Esophagus mucosa (tissue), 1 donor: Measurements from ENCODE around the gene WIPF3. TPM values are rescaled to one million over a fixed set of nuclear protein-coding genes. Genes with fewer than 3 reads are reported as not detected.
"Not testable (repeated sequence)": the region's sequence is repeated elsewhere in the genome, so short reads cannot be mapped to it uniquely, and the experiment has no call there.

Experiments
- ATAC-seq: fragments of 200-7000 bp; cut with Tn5 transposase; one replicate; pipeline ENCODE4 v1.9.1; 2020
- total RNA-seq: library from RNA; stranded (reverse); gene quantifications from one replicate; pipeline ENCODE4 v1.2.4, GENCODE V29; 2023
- donor health status: DM: yes; HTN: yes; CAD: no.

The WIPF3 gene
- total RNA-seq, 1 donor from 2014 or later = 1.2 TPM

DNA sequence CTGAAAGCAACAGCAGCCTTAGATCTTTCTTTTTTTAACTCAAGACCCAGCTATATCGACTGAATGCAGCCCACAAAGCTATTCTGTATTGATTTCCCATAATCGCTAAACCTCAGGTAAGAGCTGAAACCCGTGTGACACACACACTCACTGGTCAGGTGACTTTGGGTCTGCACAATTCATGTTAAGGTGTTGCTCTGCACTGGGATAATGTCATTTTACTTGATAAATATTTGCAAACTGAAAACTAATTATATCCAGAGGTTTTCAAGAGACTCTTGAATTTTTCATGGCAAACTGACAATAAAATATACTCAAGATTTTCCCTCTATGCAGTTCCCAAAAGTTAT lies 150.2 kb downstream of the WIPF3 start:
- ATAC-seq = no peak

DNA sequence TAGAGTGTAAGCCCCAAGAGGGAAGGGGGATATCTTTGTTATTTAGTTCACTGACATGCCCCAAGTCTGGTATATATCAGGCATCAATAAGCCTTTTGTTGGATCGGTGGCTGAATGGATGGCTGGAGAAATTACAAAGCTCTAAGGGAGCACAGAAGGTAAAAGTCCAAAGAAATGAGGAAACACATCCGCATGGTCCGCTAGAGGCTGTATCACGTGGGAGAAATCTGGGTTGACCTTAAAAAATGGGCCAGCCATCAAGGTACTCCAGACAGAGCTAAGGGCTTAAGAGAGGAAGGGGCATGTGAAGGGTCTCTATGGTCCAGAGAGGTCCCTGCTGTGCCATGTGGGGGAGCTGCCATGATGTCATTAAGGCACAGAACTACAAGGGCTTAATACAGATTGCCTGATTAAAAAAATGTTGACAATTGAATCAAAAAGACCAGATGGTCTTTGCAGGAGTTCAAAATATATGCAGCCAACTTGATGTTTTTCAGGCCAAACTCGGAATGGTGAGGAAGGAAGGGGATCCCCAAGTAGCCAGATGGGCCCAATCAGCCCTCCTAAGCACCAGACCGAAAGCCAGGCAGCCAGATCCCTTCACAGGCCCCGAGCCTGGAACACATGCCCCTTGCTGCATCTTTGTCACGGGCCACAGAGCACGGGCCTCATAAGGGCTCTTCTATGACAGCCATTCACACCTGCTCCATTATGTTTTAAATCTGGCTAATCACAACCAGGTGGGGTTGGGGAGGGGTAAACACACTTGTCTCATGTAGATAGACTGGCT lies 151.4 kb downstream of the WIPF3 start:
- ATAC-seq = no peak

DNA sequence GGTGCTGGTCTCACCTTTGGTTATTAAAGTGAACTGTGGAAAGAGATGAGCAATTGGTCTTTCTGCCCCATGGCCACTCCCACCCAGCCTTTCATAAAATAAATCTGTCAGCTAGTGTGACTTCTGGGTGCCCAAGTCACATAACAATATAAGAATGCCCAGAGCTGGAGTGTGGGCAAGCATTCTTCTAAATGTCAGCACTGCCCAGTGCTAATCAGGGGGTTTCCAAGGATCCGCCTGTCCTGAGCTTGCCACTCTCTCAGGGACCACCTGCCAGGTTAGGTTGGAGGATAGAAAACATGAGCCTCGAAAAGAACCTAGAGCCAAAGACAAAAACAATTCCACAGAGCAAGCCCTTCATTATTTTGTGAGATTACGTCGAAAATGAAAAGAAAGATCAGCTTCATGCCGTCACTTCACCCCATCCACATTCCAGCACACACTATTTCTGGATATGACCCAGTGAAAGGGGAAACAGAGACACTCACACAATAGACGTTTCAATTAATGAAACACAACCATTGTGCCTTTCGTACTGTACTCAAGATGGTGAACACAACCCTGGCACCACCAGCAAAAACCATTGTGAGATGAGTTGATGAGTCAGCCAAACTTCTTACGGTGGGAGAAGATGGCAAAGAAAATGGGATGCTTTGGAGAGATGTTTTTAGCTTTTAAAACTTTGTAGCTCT lies 152.5 kb downstream of the WIPF3 start:
- ATAC-seq = no peak

DNA sequence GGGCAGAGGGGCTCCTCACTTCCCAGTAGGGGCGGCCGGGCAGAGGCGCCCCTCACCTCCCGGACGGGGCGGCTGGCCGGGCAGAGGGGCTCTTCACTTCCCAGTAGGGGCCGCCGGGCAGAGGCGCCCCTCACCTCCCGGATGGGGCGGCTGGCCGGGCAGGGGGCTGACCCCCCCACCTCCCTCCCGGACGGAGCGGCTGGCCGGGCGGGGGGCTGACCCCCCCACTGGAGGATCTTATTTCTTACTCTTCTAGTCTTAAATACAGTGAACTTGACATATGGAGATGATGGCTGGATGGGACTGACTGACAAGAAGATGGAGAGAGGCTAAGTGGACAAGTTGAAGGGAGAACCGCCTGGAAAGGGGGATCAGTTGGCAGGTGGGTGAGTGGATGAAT lies 155.3 kb downstream of the WIPF3 start:
- not testable (repeated sequence) for ATAC-seq

DNA sequence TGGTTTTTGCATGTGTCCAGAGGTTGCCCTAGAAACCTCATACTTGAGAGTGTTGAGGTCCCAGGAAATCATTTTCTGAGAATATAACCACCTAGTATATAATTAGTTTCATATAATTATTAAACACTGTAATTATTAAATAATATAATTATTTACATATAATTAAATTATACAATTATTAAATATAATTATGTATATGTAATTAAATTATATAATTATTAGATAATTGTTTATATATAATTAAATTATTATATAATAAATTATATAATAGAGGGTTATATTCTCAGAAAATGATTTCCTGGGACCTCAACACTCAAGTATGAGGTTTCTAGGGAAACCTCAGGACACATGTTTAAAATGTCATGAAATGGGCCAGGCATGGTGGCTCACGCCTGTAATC lies 155.7 kb downstream of the WIPF3 start:
- ATAC-seq = no peak

DNA sequence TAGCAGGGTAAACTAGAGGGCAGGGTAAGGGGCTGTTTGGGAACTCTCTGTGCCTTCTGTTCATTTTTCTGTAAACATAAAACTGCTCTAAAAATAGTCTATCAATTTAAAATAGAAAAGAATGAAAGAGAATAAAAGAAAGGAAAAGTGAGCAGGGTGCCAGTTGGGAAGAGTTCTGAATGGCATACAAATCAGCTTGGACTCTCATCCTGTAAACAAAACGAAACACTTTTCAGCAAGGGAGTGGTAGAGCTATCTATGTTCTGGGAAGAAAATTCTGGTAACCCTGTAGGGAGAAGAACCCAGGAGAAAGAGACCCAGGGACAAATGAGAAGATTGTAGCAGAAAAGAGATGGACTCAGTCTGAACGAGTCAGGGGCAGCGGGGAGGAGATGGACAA lies 158.7 kb downstream of the WIPF3 start:
- no peak for ATAC-seq

Other genes with a start within 250 kb of the WIPF3 start
- gene PRR15, start 242.7 kb upstream of the WIPF3 start, total RNA-seq = 0.92 TPM
- 20.3 TPM for gene SCRN1, start 183.3 kb downstream of the WIPF3 start, total RNA-seq
- 7.6 TPM for gene FKBP14, start 220.2 kb downstream of the WIPF3 start, total RNA-seq
- gene PLEKHA8, start 221.9 kb downstream of the WIPF3 start, total RNA-seq = 5.7 TPM